Ascending aorta (tissue), 2 donors: ENCODE results near the gene TMEM190. TPM values are rescaled to one million over a fixed set of nuclear protein-coding genes. Genes with fewer than 3 reads are reported as not detected.
A peak's percentile ranks its signal among the peaks of the same experiment; 100 is the strongest.

ENCODE experiments used
- DNase-seq, 2 donors: peaks; one replicate each; pipeline ENCODE4 v3.0.0-alpha.2; 2019; ENCODE audit warnings: low spot score in 2 of 2
- H3K27ac ChIP-seq, 2 donors: fragments of 200-600 bp; sonication (generic); one replicate each; pipeline ENCODE4 v1.5.1; 2016 to 2017; ENCODE audit warnings: mild to moderate bottlenecking in 1 of 2
- H3K27me3 ChIP-seq: fragments of 200-600 bp; sonication (generic); one replicate; pipeline ENCODE4 v1.5.1; 2017
- H3K36me3 ChIP-seq, 2 donors: fragments of 200-600 bp; sonication (generic); one replicate each; pipeline ENCODE4 v1.5.1; 2016
- H3K4me1 ChIP-seq, 2 donors: fragments of 200-600 bp; sonication (generic); one replicate each; pipeline ENCODE4 v1.5.1; 2016 to 2017; ENCODE audit warnings: mild to moderate bottlenecking in 1 of 2
- H3K4me3 ChIP-seq, 2 donors: fragments of 200-600 bp; sonication (generic); one replicate each; pipeline ENCODE4 v1.5.1; 2016 to 2017; ENCODE audit warnings: mild to moderate bottlenecking in 1 of 2
- H3K9me3 ChIP-seq, 2 donors: fragments of 200-600 bp; sonication (generic); one replicate each; pipeline ENCODE4 v1.5.1; 2016
- CTCF ChIP-seq, 3 experiments: fragments of 200-600 bp in 2 of 3; fragments of 450-650 bp in 1 of 3; sonication (generic) in 2 of 3; IDR thresholded peaks; one replicate each; pipeline ENCODE4 v1.5.1; 2016 to 2019; ENCODE audit warnings: antibody characterized with exemption in 3 of 3, mild to moderate bottlenecking in 1 of 3, moderate library complexity in 1 of 3
- intact Hi-C: fragments of 100-400 bp; cut with DNase I; formaldehyde crosslinking; loops from one replicate; pipeline ENCODE4 v1.15.1; 2023
- total RNA-seq: library from RNA; depleted of rRNA; stranded (reverse); fragments of >200 nt; gene quantifications from one replicate; pipeline ENCODE4 v1.1.0, GENCODE V29; 2016

Gene TMEM190
- total RNA-seq, 1 donor from 2014 or later, result not detected

- H3K9me3 ChIP-seq, result no peaks in the 10 kb centered on the region
- intact Hi-C loops, result no loop called here
- H3K36me3 ChIP-seq, result no peaks in the 10 kb centered on the region
- H3K4me1 ChIP-seq, result peaks cover 3 to 12% of the 10 kb centered on the region in 2 donors
- H3K4me3 ChIP-seq, result peak within 1 kb of the TSS; percentile 47 to 59
- H3K27me3 ChIP-seq, result peaks cover 11% of the 10 kb centered on the region
- H3K27ac ChIP-seq, result no peak within 1 kb of the TSS
- TF ChIP-seq CTCF (IDR thresholded peaks at IDR 0.05), result no peak
- no peak for DNase-seq
These were observed 21.9 kb upstream of the TMEM190 start, which contains the start of gene COX6B2 for GRCh38 chr19:55354698-55355212. COX6B2 (minus strand) TSS chr19:55354719; CDS start chr19:55354521, 198 bp downstream.

- H3K27ac ChIP-seq, result no peak overlapping the region
- no peak for DNase-seq
- H3K9me3 ChIP-seq, result no peaks in the 10 kb centered on the region
- intact Hi-C loops, result no loop called here
- H3K4me3 ChIP-seq, result no peak overlapping the region
- H3K36me3 ChIP-seq, result no peaks in the 10 kb centered on the region
- no peak for TF ChIP-seq CTCF (IDR thresholded peaks at IDR 0.05)
- H3K27me3 ChIP-seq, result peaks cover 11% of the 10 kb centered on the region
- peaks cover 3 to 12% of the 10 kb centered on the region in 2 donors for H3K4me1 ChIP-seq
These were observed 21.3 kb upstream of the TMEM190 start for GRCh38 chr19:55355213-55355821.

- TF ChIP-seq CTCF (IDR thresholded peaks at IDR 0.05), result no peak
These were observed 18.1 kb upstream of the TMEM190 start for GRCh38 chr19:55358493-55358892.

GRCh38 chr19:55358943-55359908 is 17.4 kb upstream of the TMEM190 start:
- H3K27me3 ChIP-seq, result peaks cover 7% of the 10 kb centered on the region
- H3K4me1 ChIP-seq, result peaks cover 0 to 1% of the 10 kb centered on the region in 2 donors
- no peaks in the 10 kb centered on the region for H3K9me3 ChIP-seq
- intact Hi-C loops, result no loop called here
- no peak for DNase-seq
- H3K27ac ChIP-seq, result no peak overlapping the region
- H3K4me3 ChIP-seq, result no peak overlapping the region
- H3K36me3 ChIP-seq, result no peaks in the 10 kb centered on the region
- TF ChIP-seq CTCF (IDR thresholded peaks at IDR 0.05), result no peak

More at GRCh38 chr19:55358493-55358892, 18.1 kb upstream of the TMEM190 start:
- H3K27me3 ChIP-seq, result peaks cover 11% of the 10 kb centered on the region
- H3K4me3 ChIP-seq, result no peak overlapping the region
- H3K4me1 ChIP-seq, result peaks cover under 1 to 6% of the 10 kb centered on the region in 2 donors
- intact Hi-C loops, result no loop called here
- H3K27ac ChIP-seq, result no peak overlapping the region
- no peaks in the 10 kb centered on the region for H3K36me3 ChIP-seq
- H3K9me3 ChIP-seq, result no peaks in the 10 kb centered on the region
- DNase-seq, result no peak

GRCh38 chr19:55360902-55361301 is 15.7 kb upstream of the TMEM190 start:
- Histone ChIP-seq H3K27me3 (no peaks in the 10 kb centered on the region), H3K4me3 (no peak overlapping the region), H3K27ac (no peak overlapping the region), H3K4me1 (no peaks in the 10 kb centered on the region), H3K9me3 (no peaks in the 10 kb centered on the region), H3K36me3 (no peaks in the 10 kb centered on the region)
- no peak for DNase-seq
- TF ChIP-seq CTCF (IDR thresholded peaks at IDR 0.05), result no peak
- intact Hi-C loops, result no loop called here
